ENCODE data around the gene KIAA0319L.

KIAA0319L gene

GRCh38 chr1:35570589-35571137, 13.5 kb upstream of the KIAA0319L start:
- no peak for TF ChIP-seq CTCF (IDR thresholded peaks at IDR 0.05; ENCODE audit: control extremely low read depth, extremely low read depth, low read depth, missing control alignments)
- no peak for DNase-seq (ENCODE audit: extremely low spot score)
- ChIA-PET POLR2A (no interaction called here), CTCF (interaction anchor here (0.7 to 4.2 kb wide), 12 partner anchors 10 to 204 kb away, joined by 3 to 45 read pairs (median 4); no protein-coding TSS in a partner anchor)

- ChIA-PET POLR2A (no interaction called here), CTCF (interaction anchor here (1.0 to 4.2 kb wide), 6 partner anchors 10 to 157 kb away, joined by 3 to 45 read pairs (median 6); no protein-coding TSS in a partner anchor)
- no peak for TF ChIP-seq CTCF (IDR thresholded peaks at IDR 0.05; ENCODE audit: control extremely low read depth, extremely low read depth, low read depth, missing control alignments)
- no peak for DNase-seq (ENCODE audit: extremely low spot score)
Observed at GRCh38 chr1:35569936-35570335, 12.7 kb upstream of the KIAA0319L start.

GRCh38 chr1:35568975-35569395, 11.8 kb upstream of the KIAA0319L start:
- POLR2A ChIA-PET, result no interaction called here
- DNase-seq (ENCODE audit: extremely low spot score), result peak; percentile 80
- TF ChIP-seq CTCF (IDR thresholded peaks at IDR 0.05; ENCODE audit: control extremely low read depth, extremely low read depth, low read depth, missing control alignments), result peak; percentile 83
- CTCF ChIA-PET, result interaction anchor here (0.8 to 5.9 kb wide), 31 partner anchors 9 to 370 kb away, joined by 3 to 184 read pairs (median 4); partner anchors contain the start of gene CLSPN

- ChIA-PET CTCF (interaction anchor here (0.9 to 5.9 kb wide), 25 partner anchors 10 to 369 kb away, joined by 3 to 184 read pairs (median 6); partner anchors contain the start of gene CLSPN), POLR2A (no interaction called here)
- no peak for DNase-seq (ENCODE audit: extremely low spot score)
- no peak for TF ChIP-seq CTCF (IDR thresholded peaks at IDR 0.05; ENCODE audit: control extremely low read depth, extremely low read depth, low read depth, missing control alignments)
Observed at GRCh38 chr1:35567947-35568558, 10.8 kb upstream of the KIAA0319L start.

GRCh38 chr1:35565742-35566133, 8.5 kb upstream of the KIAA0319L start:
- POLR2A ChIA-PET, result no interaction called here
- no peak for TF ChIP-seq CTCF (IDR thresholded peaks at IDR 0.05; ENCODE audit: control extremely low read depth, extremely low read depth, low read depth, missing control alignments)
- CTCF ChIA-PET, result interaction anchor here (1.1 to 5.9 kb wide), 17 partner anchors 16 to 779 kb away, joined by 3 to 184 read pairs (median 5); partner anchors contain the start of genes C1orf216 and CLSPN
- no peak for DNase-seq (ENCODE audit: extremely low spot score)

- CTCF ChIA-PET, result interaction anchor here (0.6 to 5.9 kb wide), 41 partner anchors 8 to 778 kb away, joined by 3 to 184 read pairs (median 5); partner anchors contain the start of genes C1orf216, CLSPN and TFAP2E
- DNase-seq (ENCODE audit: extremely low spot score), result no peak
- no peak for TF ChIP-seq CTCF (IDR thresholded peaks at IDR 0.05; ENCODE audit: control extremely low read depth, extremely low read depth, low read depth, missing control alignments)
- POLR2A ChIA-PET, result no interaction called here
Observed at GRCh38 chr1:35564884-35565741, 7.9 kb upstream of the KIAA0319L start.

Measured in GM10248 (cell line).